Nucleus accumbens (tissue), 56 donors: Measurements from ENCODE around the gene HOTAIR.

Experiments
- DNase-seq, 56 donors: peaks; one replicate each; lab custom pipeline; 2025; lab: John Stamatoyannopoulos, UW

HOTAIR gene

GRCh38 chr12:53937099-53937498 lies 37.7 kb downstream of the HOTAIR start:
- DNase-seq: no peak

- no peak for DNase-seq
Observed at GRCh38 chr12:53935383-53936341, 39.1 kb downstream of the HOTAIR start.

GRCh38 chr12:53932915-53933314 lies 41.8 kb downstream of the HOTAIR start:
- DNase-seq: no peak

GRCh38 chr12:53931844-53932581 lies 42.7 kb downstream of the HOTAIR start:
- DNase-seq: no peak

- no peak for DNase-seq
Observed at GRCh38 chr12:53930591-53931255, 44.0 kb downstream of the HOTAIR start.

- DNase-seq: no peak
Observed at GRCh38 chr12:53929527-53929926, 45.2 kb downstream of the HOTAIR start.

GRCh38 chr12:53928054-53928835 lies 46.5 kb downstream of the HOTAIR start:
- no peak for DNase-seq

GRCh38 chr12:53927220-53928029 lies 47.3 kb downstream of the HOTAIR start:
- DNase-seq: no peak

- no peak for DNase-seq
Observed at GRCh38 chr12:53924521-53925405, 50.0 kb downstream of the HOTAIR start.

- DNase-seq: no peak
Observed at GRCh38 chr12:53916788-53917655, 57.7 kb downstream of the HOTAIR start.
